K562 (cell line): ENCODE results near the gene GLDC. TPM values are rescaled to one million over a fixed set of nuclear protein-coding genes. Genes with fewer than 3 reads are reported as not detected.

Experiments
- ATAC-seq: fragments of 200-7000 bp; cut with Tn5 transposase; 3 replicates; pipeline ENCODE4 v1.9.1; 2020; ENCODE audit warnings: moderate library complexity
- BruUV-seq: library from RNA; stranded (reverse); fragments of 400-500 nt; replicated peaks from 2 replicates; lab custom pipeline; 2021; lab: Mats Ljungman, UMichigan
- CTCF ChIA-PET: fragments of 300-600 bp; formaldehyde crosslinking; extraction: SDS; loops from one replicate; lab custom pipeline; 2021; ENCODE audit warnings: low intra/inter-chr PET ratio; lab: Yijun Ruan, JAX
- POLR2A ChIA-PET: fragments of 300-600, 350-650 bp; sonication (Branson Sonifier 250); formaldehyde crosslinking; extraction: SDS; loops from one replicate; lab custom pipeline; 2021; ENCODE audit warnings: antibody characterized with exemption, inconsistent platforms; lab: Yijun Ruan, JAX
- DNase-seq, 4 experiments: peaks; one replicate each; pipeline versions ENCODE4 v3.0.0 to v3.0.0-alpha.2; 2011 to 2018; ENCODE audit warnings: low spot score in 3 of 4, mixed read lengths in 3 of 4; ENCODE audit errors: extremely low read depth in 1 of 4
- FAIRE-seq: peaks from 2 replicates; lab custom pipeline; 2011; peaks lifted over from hg19 to GRCh38; lab: Jason Lieb, UNC
- H2AFZ ChIP-seq: 2 replicates; pipeline ENCODE4 v1.6.0; 2011; ENCODE audit warnings: low read depth, low read length, control low read depth, inconsistent platforms
- H3K27ac ChIP-seq: fragments of 200-600 bp; 3 replicates; pipeline ENCODE4 v1.8.0; 2011; ENCODE audit warnings: low read depth, mild to moderate bottlenecking, control low read depth, inconsistent platforms, low read length, moderate library complexity, mixed read lengths; ENCODE audit errors: extremely low read depth
- H3K27me3 ChIP-seq, 2 experiments: fragments of 300-600 bp in 1 of 2; 2 replicates in 1 of 2; 3 replicates in 1 of 2; pipeline versions ENCODE4 v1.6.0 to v1.8.0; 2011; ENCODE audit warnings: inconsistent platforms in 2 of 2, low read length in 2 of 2, mild to moderate bottlenecking in 1 of 2, mixed read lengths in 1 of 2, moderate library complexity in 1 of 2; ENCODE audit not compliant: control insufficient read depth in 2 of 2, insufficient read depth in 2 of 2
- H3K36me3 ChIP-seq: fragments of 300-600 bp; 3 replicates; pipeline ENCODE4 v1.8.0; 2011; ENCODE audit warnings: mild to moderate bottlenecking, low read length, inconsistent platforms; ENCODE audit not compliant: control insufficient read depth, insufficient read depth
- H3K4me1 ChIP-seq, 2 experiments: fragments of 200-600 bp in 1 of 2; replicated peaks in 1 of 2; 2 replicates in 1 of 2; 3 replicates in 1 of 2; pipeline versions ENCODE4 v1.5.1 to v1.8.0; 2011; ENCODE audit warnings: inconsistent platforms in 2 of 2, low read length in 2 of 2, mild to moderate bottlenecking in 1 of 2, mixed read lengths in 1 of 2, moderate library complexity in 1 of 2; ENCODE audit not compliant: control insufficient read depth in 2 of 2, insufficient read depth in 2 of 2
- H3K4me2 ChIP-seq: 2 replicates; pipeline ENCODE4 v1.6.1; 2011; ENCODE audit warnings: low read length, control low read depth, inconsistent platforms, mixed read lengths; ENCODE audit not compliant: insufficient read depth
- H3K4me3 ChIP-seq: fragments of 200-600 bp; sonication (generic), shearing (Covaris generic); 2 replicates; pipeline ENCODE4 v1.5.1; 2016; ENCODE audit warnings: control low read depth, inconsistent platforms
- H3K79me2 ChIP-seq: fragments of 200-600 bp; 3 replicates; pipeline ENCODE4 v1.8.0; 2011; ENCODE audit warnings: low read length, inconsistent platforms; ENCODE audit not compliant: control insufficient read depth, insufficient read depth
- H3K9ac ChIP-seq, 2 experiments: 2 replicates each; pipeline versions ENCODE4 v1.6.0 to v1.6.1; 2011; ENCODE audit warnings: low read depth in 2 of 2, low read length in 2 of 2, control low read depth in 1 of 2, inconsistent platforms in 1 of 2, mild to moderate bottlenecking in 1 of 2, mixed read lengths in 1 of 2; ENCODE audit not compliant: insufficient read depth in 1 of 2
- H3K9me1 ChIP-seq: one replicate; pipeline ENCODE4 v1.6.0; 2011; ENCODE audit warnings: inconsistent platforms, mild to moderate bottlenecking, low read length, moderate library complexity; ENCODE audit not compliant: control insufficient read depth, insufficient read depth
- H3K9me3 ChIP-seq: replicated peaks from 2 replicates; pipeline ENCODE4 v1.5.1; 2011; ENCODE audit warnings: low read depth, low read length, inconsistent platforms; ENCODE audit not compliant: control insufficient read depth, insufficient read depth
- H4K20me1 ChIP-seq: replicated peaks from 2 replicates; pipeline ENCODE4 v1.6.1; 2011; ENCODE audit warnings: low read length, inconsistent platforms, mixed read lengths; ENCODE audit not compliant: control insufficient read depth, insufficient read depth
- DLX4 ChIP-seq: fragments of 250-450 bp; sonication (Bioruptor Pico); IDR thresholded peaks from 2 replicates; pipeline ENCODE4 v1.6.1; 2021; ENCODE audit warnings: mild to moderate bottlenecking
- FOS ChIP-seq: IDR thresholded peaks from 3 replicates; pipeline ENCODE4 v1.6.1; 2011; ENCODE audit not compliant: insufficient read length; ENCODE audit errors: extremely low read depth
- HCFC1 ChIP-seq: IDR thresholded peaks from 2 replicates; pipeline ENCODE4 v1.6.1; 2012; ENCODE audit warnings: low read depth, low read length, improper control_type of control experiment
- NR2C2 ChIP-seq, 2 experiments: fragments of 200-800 bp in 1 of 2; sonication (Bioruptor generic) in 1 of 2; sonication (generic) in 1 of 2; formaldehyde crosslinking in 1 of 2; IDR thresholded peaks; 2 replicates each; pipeline versions ENCODE4 v1.6.1 to v1.8.0; 2016 to 2022; ENCODE audit warnings: mild to moderate bottlenecking in 1 of 2, missing compliant biosample characterization in 1 of 2, missing genetic modification characterization in 1 of 2, missing genetic modification reagents in 1 of 2
- PHF8 ChIP-seq: fragments of 200-600 bp; sonication (generic); IDR thresholded peaks from 2 replicates; pipeline ENCODE4 v1.6.1; 2012; ENCODE audit warnings: mixed run types, mild to moderate bottlenecking, inconsistent platforms, low read length, moderate library complexity, borderline replicate concordance
- POLR2H ChIP-seq: IDR thresholded peaks from 2 replicates; pipeline ENCODE4 v1.6.1; 2016; ENCODE audit warnings: missing genetic modification characterization, low read depth, mild to moderate bottlenecking, control low read depth, missing compliant biosample characterization, moderate library complexity
- SAFB2 ChIP-seq: fragments of 200-400 bp; formaldehyde crosslinking; IDR thresholded peaks from 2 replicates; pipeline ENCODE4 v1.6.1; 2018; ENCODE audit warnings: borderline replicate concordance, low read length, low read depth, moderate library complexity; ENCODE audit not compliant: severe bottlenecking
- STAT6 ChIP-seq: sonication (generic); formaldehyde crosslinking; IDR thresholded peaks from 2 replicates; pipeline ENCODE4 v1.8.1; 2023; ENCODE audit warnings: mild to moderate bottlenecking, missing genetic modification reagents
- TCF3 ChIP-seq: sonication (generic); formaldehyde crosslinking; IDR thresholded peaks from 2 replicates; pipeline ENCODE4 v1.4.0; 2020; ENCODE audit warnings: mild to moderate bottlenecking, missing genetic modification reagents
- TCFL5 ChIP-seq: fragments of 250-450 bp; sonication (Bioruptor Pico); conservative IDR thresholded peaks from 2 replicates; pipeline ENCODE4 v1.6.1; 2021; ENCODE audit warnings: mild to moderate bottlenecking, moderate library complexity, matching md5 sums
- ZNF398 ChIP-seq: fragments of 250-450 bp; sonication (Bioruptor Pico); IDR thresholded peaks from 2 replicates; pipeline ENCODE4 v1.8.0; 2021; ENCODE audit warnings: moderate library complexity, mild to moderate bottlenecking, inconsistent platforms
- WGBS: fragments of 100-300 bp; shearing (Covaris generic); methylation state at CpG from one replicate; pipeline ENCODE4 v1.1.6; 2016; ENCODE audit warnings: low coverage, mixed read lengths; ENCODE audit not compliant: insufficient coverage; ENCODE audit errors: missing lambda C conversion rate; 5-methylcytosine and 5-hydroxymethylcytosine counted together
- in situ Hi-C: fragments of 300-500 bp; cut with MboI; formaldehyde crosslinking; loops from 4 replicates; pipeline ENCODE4 v1.15.0; 2018; ENCODE audit warnings: inconsistent platforms, mixed read lengths
- intact Hi-C: fragments of 100-400 bp; cut with micrococcal nuclease; formaldehyde crosslinking; loops from 2 replicates; pipeline ENCODE4 v1.14.2; 2022
- polyA plus RNA-seq, 8 experiments: library from polyadenylated mRNA; depleted of rRNA in 4 of 8; stranded (reverse) in 5 of 8; unstranded in 3 of 8; fragments of >200 nt; fragmentation: Nextera tagmentation in 2 of 8; fragmentation: Illumina TruSeq in 1 of 8; extraction: Ambion mirVana in 2 of 8; extraction: Trizol in 1 of 8; gene quantifications; 2 replicates each; pipeline versions ENCODE4 v1.2.1 to v1.2.3, GENCODE V29; 2011 to 2014; ENCODE audit warnings: inconsistent platforms in 1 of 8, missing spikeins in 1 of 8
- total RNA-seq, 7 experiments: library from RNA; depleted of rRNA in 6 of 7; stranded (reverse); fragments of >200 nt in 6 of 7; fragmentation: Illumina TruSeq in 2 of 7; extraction: Trizol in 2 of 7; gene quantifications; 2 replicates each; pipeline versions ENCODE4 v1.2.1 to v1.2.3, GENCODE V29; 2011 to 2021; ENCODE audit warnings: low replicate concordance in 1 of 7

Gene GLDC
- total and polyA plus RNA-seq, 9 of the 15 experiments (the other 6 are each of a cell fraction or from before 2014, with no cell fraction given): 0.03 to 0.27 (median 0.08) TPM; not detected in 6

GRCh38 chr9:6553866-6554265 lies 91.7 kb downstream of the GLDC start:
- POLR2A ChIA-PET: interaction anchor here (1.0 kb wide), 1 partner anchor 11 kb away, joined by 3 read pairs; no protein-coding TSS in a partner anchor
- CTCF ChIA-PET: no interaction called here
- WGBS: no CpG with 5 or more reads among the region's 1 CpG
- H2AFZ ChIP-seq: no peak overlapping the region
- no peak for TF ChIP-seq FOS
- no peak for TF ChIP-seq SAFB2
- TF ChIP-seq HCFC1: no peak
- TF ChIP-seq PHF8: no peak
- TF ChIP-seq POLR2H (tag): no peak
- no peak for TF ChIP-seq TCFL5 (CRISPR knock-in tag)
- no peak for TF ChIP-seq DLX4 (CRISPR knock-in tag)
- TF ChIP-seq STAT6: no peak
- no peak for TF ChIP-seq ZNF398 (CRISPR knock-in tag)
- TF ChIP-seq TCF3 (CRISPR knock-in tag): no peak
- TF ChIP-seq NR2C2 (CRISPR knock-in tag; IDR thresholded peaks at IDR 0.05): no peak
- no peak for TF ChIP-seq NR2C2 (tag; IDR thresholded peaks at IDR 0.05)
- FAIRE-seq (no peak), DNase-seq (no peak), ATAC-seq (no peak)
- H3K36me3 ChIP-seq: no peaks in the 10 kb centered on the region
- no peaks in the 10 kb centered on the region for H3K4me1 ChIP-seq
- intact Hi-C loops: no loop called here
- H3K27me3 ChIP-seq: peaks cover 0 to 14% of the 10 kb centered on the region in 2 experiments; a peak in 3 of 5 replicates
- H3K4me2 ChIP-seq: no peak overlapping the region
- no peak overlapping the region for H3K9ac ChIP-seq
- no peaks in the 10 kb centered on the region for H3K79me2 ChIP-seq
- no peaks in the 10 kb centered on the region for H3K9me1 ChIP-seq
- in situ Hi-C loops: loop anchor here (25.0 kb wide), 1 partner anchor 492 kb away; no protein-coding TSS in a partner anchor
- no peaks in the 10 kb centered on the region for H4K20me1 ChIP-seq
- no TSS peak for BruUV-seq
- H3K27ac ChIP-seq: no peak overlapping the region
- H3K9me3 ChIP-seq: no peaks in the 10 kb centered on the region
- no peak overlapping the region for H3K4me3 ChIP-seq
